BLaER1 treated with 17β-estradiol and CSF1 and Interleukin-3, amounts not matched to agents 10 nM and 100 nM (cell line): ENCODE measurements around the gene RAB36.

ENCODE experiments used
- H3K27ac ChIP-seq, 11 experiments: shearing (Covaris generic); formaldehyde crosslinking; 2 replicates each; pipeline ENCODE4 v1.8.1; 2022
- H3K27me3 ChIP-seq, 11 experiments: shearing (Covaris generic); formaldehyde crosslinking; 2 replicates each; pipeline ENCODE4 v1.8.1; 2022
- H3K36me3 ChIP-seq, 11 experiments: shearing (Covaris generic); formaldehyde crosslinking; 2 replicates each; pipeline ENCODE4 v1.8.1; 2022
- H3K4me1 ChIP-seq, 10 experiments: shearing (Covaris generic); formaldehyde crosslinking; 2 replicates each; pipeline ENCODE4 v1.8.1; 2022
- H3K4me2 ChIP-seq, 11 experiments: shearing (Covaris generic); formaldehyde crosslinking; 2 replicates each; pipeline ENCODE4 v1.8.1; 2022
- H3K4me3 ChIP-seq, 10 experiments: shearing (Covaris generic); formaldehyde crosslinking; 2 replicates each; pipeline ENCODE4 v1.8.1; 2022
- H3K9ac ChIP-seq, 11 experiments: shearing (Covaris generic); formaldehyde crosslinking; 2 replicates each; pipeline ENCODE4 v1.8.1; 2022
- H3K9me3 ChIP-seq, 11 experiments: shearing (Covaris generic); formaldehyde crosslinking; replicated peaks in 1 of 11; 2 replicates each; pipeline ENCODE4 v1.8.1; 2022
- H4K20me1 ChIP-seq, 11 experiments: shearing (Covaris generic); formaldehyde crosslinking; 2 replicates each; pipeline ENCODE4 v1.8.1; 2022
- Cebpa-rat ChIP-seq, 11 experiments: shearing (Covaris generic); IDR thresholded peaks; 2 replicates each; pipeline ENCODE4 v1.8.1; 2022

RAB36 gene

DNA sequence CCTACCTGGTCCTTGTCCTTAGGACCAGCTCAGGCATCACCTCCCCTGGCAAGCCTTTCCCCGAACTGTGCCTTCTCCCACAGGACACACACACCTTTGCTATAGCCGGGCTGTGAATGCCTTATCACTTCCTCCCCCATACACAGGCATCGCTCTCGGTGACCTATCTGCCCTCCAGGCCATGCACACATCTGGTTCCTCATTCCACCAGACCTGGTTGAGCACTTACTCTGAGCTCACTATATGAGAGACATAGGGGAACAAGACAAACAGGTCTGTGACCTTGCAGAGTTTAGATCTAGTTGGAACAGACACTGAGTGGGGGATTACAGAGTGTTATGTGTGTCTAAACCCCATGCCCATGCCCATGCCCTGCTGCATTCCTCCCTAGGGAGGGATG, 31.9 kb downstream of the RAB36 start:
- H3K9ac ChIP-seq: no peak overlapping the region
- no peak for TF ChIP-seq Cebpa-rat (IDR thresholded peaks at IDR 0.05)
- peaks cover 21 to 37% (median 29%) of the 10 kb centered on the region in 10 experiments for H3K4me1 ChIP-seq
- H3K4me2 ChIP-seq: no peak overlapping the region
- peaks cover 8 to 34% (median 26%) of the 10 kb centered on the region in 11 experiments; a peak in 19 of 22 replicates for H4K20me1 ChIP-seq
- no peak overlapping the region for H3K4me3 ChIP-seq
- peaks cover 0 to 21% (median 0%) of the 10 kb centered on the region in 11 experiments; a peak in 8 of 22 replicates for H3K27me3 ChIP-seq
- H3K27ac ChIP-seq: no peak overlapping the region
- peaks cover 0 to 17% (median 5%) of the 10 kb centered on the region in 11 experiments; a peak in 10 of 22 replicates for H3K36me3 ChIP-seq
- peaks cover 22 to 35% (median 28%) of the 10 kb centered on the region in 11 experiments for H3K9me3 ChIP-seq

DNA sequence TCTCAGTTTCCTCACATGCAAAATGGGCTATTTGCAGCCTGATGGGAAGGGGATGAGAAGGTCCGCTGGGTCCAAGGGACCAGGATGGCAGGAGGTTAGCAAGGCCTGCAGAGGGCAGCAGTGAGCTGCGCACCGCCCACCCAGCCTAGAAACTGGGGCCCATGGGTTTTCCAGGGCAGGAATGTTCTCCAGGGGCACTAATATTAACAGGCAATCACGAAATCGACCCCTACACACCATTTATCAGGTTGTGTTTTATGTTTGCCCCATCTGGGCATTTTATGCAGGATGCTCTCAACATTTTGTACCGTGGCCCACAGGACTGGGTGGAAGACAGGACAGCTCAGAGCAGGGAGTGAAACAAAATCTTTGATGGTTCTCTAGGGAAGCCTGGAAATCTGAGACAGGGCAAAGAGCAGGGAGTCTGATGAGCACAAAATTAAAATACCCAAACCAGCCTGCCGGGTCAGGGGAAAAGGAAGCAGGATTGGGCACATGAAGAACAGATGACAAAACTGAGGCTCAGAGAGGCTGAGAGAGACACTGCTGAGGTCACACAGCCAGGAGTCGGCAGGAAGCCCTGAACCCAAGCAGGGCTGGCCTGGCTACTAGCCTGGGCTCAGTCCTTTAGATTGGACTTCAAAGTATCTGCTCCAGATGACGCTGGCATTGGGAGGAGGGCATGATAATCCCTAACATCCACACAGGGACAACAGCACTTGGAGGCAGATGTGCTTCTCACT, 33.4 kb downstream of the RAB36 start:
- Histone ChIP-seq H3K9me3 (peaks cover 22 to 35% (median 28%) of the 10 kb centered on the region in 11 experiments), H3K9ac (peak overlapping the region in 5 of 11 experiments; percentile 27 to 88 (median 82); a peak in 7 of 22 replicates), H4K20me1 (peaks cover 15 to 49% (median 41%) of the 10 kb centered on the region in 11 experiments; a peak in 21 of 22 replicates), H3K4me3 (peak overlapping the region in 2 of 10 experiments; percentile 77 to 83; a peak in 2 of 20 replicates), H3K4me2 (peak overlapping the region; percentile 91 to 99 (median 97); a peak in 19 of 22 replicates), H3K27me3 (peaks cover 0 to 21% (median 0%) of the 10 kb centered on the region in 11 experiments; a peak in 8 of 22 replicates), H3K27ac (0 out of 22 replicates have a peak overlapping the region, but pooled peaks of 1 of the 11 experiments have one; percentile 82), H3K36me3 (peaks cover 0 to 20% (median 5%) of the 10 kb centered on the region in 11 experiments; a peak in 10 of 22 replicates), H3K4me1 (peaks cover 25 to 50% (median 43%) of the 10 kb centered on the region in 10 experiments)
- no peak for TF ChIP-seq Cebpa-rat (IDR thresholded peaks at IDR 0.05)

DNA sequence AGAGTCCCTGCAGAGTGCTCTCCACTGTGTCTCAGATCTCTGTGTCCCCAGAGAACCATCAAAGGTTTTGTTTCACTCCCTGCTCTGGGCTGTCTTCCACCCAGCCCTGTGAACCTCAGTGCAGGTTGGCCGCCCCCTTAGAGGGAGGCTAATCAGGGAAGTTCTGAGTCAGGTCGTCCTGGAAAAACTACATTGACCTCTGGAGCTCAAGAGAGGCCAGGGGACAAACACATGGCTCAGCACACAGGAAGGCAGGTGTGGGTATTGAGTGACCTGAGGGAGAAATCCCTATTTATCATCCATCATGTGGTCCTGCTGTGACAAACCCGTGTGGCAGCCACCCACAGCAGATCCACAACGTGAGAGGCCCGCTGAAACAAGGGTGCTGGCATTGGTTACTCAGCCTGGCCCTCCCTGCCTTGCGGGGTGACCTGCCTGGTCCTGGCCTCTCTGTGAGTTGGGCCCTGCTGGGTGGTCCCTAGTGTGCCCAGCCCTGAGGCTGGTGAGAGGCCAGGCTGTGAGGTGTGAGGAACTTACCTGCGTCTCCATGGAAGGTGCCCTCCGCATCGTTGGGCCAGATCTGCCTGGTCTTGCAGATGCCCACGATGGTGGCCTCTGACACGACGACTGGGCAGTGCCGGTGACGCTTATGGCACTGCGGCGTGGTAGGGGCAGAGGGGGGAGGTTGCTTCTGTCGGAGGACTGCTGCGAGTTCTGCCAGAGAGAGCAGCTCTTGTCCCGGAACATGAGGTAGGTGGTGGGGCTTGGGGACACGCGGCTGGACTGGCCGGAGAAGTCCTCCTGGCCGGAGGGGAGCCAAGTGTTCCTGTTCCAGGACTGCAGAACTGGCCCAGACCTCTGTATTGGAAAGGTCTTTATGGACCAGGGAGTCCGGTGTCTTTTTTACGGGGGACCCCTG, 34.4 kb downstream of the RAB36 start:
- Histone ChIP-seq H3K36me3 (peaks cover 0 to 22% (median 5%) of the 10 kb centered on the region in 11 experiments; a peak in 10 of 22 replicates), H3K4me2 (peak overlapping the region; percentile 91 to 99 (median 97)), H3K4me1 (peaks cover 35 to 60% (median 53%) of the 10 kb centered on the region in 10 experiments), H3K4me3 (peak overlapping the region; percentile 66 to 92 (median 82)), H4K20me1 (peaks cover 15 to 59% (median 46%) of the 10 kb centered on the region in 11 experiments; a peak in 21 of 22 replicates), H3K27me3 (peaks cover 0 to 21% (median 0%) of the 10 kb centered on the region in 11 experiments; a peak in 8 of 22 replicates), H3K27ac (peak overlapping the region in 9 of 11 experiments; percentile 61 to 82 (median 76); a peak in 16 of 22 replicates), H3K9ac (peak overlapping the region; percentile 76 to 88 (median 80); a peak in 21 of 22 replicates), H3K9me3 (peaks cover 22 to 31% (median 27%) of the 10 kb centered on the region in 11 experiments)
- no peak for TF ChIP-seq Cebpa-rat (IDR thresholded peaks at IDR 0.05)

DNA sequence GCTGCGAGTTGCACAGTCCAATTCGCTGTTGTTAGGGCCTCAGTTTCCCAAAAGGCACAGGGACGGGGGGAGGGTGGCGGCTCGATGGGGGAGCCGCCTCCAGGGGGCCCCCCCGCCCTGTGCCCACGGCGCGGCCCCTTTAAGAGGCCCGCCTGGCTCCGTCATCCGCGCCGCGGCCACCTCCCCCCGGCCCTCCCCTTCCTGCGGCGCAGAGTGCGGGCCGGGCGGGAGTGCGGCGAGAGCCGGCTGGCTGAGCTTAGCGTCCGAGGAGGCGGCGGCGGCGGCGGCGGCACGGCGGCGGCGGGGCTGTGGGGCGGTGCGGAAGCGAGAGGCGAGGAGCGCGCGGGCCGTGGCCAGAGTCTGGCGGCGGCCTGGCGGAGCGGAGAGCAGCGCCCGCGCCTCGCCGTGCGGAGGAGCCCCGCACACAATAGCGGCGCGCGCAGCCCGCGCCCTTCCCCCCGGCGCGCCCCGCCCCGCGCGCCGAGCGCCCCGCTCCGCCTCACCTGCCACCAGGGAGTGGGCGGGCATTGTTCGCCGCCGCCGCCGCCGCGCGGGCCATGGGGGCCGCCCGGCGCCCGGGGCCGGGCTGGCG, 35.1 kb downstream of the RAB36 start, which contains the start of gene BCR:
Gene BCR, plus strand, starts transcription at position 209 of the 592 bp plus-strand sequence. CDS start 452 bp downstream, outside the sequence.
- no peak for TF ChIP-seq Cebpa-rat (IDR thresholded peaks at IDR 0.05)
- peak within 1 kb of the TSS; percentile 76 to 88 (median 80) for H3K9ac ChIP-seq
- H3K4me1 ChIP-seq: peaks cover 42 to 67% (median 60%) of the 10 kb centered on the region in 10 experiments
- H3K9me3 ChIP-seq: peaks cover 18 to 23% (median 21%) of the 10 kb centered on the region in 11 experiments
- H3K36me3 ChIP-seq: peaks cover 0 to 25% (median 5%) of the 10 kb centered on the region in 11 experiments; a peak in 10 of 22 replicates
- peak within 1 kb of the TSS; percentile 91 to 99 (median 97) for H3K4me2 ChIP-seq
- peaks cover 0 to 21% (median 0%) of the 10 kb centered on the region in 11 experiments; a peak in 8 of 22 replicates for H3K27me3 ChIP-seq
- peak within 1 kb of the TSS; percentile 66 to 92 (median 82) for H3K4me3 ChIP-seq
- peak within 1 kb of the TSS; percentile 22 to 82 (median 76); a peak in 21 of 22 replicates for H3K27ac ChIP-seq
- peaks cover 15 to 65% (median 46%) of the 10 kb centered on the region in 11 experiments; a peak in 21 of 22 replicates for H4K20me1 ChIP-seq

DNA sequence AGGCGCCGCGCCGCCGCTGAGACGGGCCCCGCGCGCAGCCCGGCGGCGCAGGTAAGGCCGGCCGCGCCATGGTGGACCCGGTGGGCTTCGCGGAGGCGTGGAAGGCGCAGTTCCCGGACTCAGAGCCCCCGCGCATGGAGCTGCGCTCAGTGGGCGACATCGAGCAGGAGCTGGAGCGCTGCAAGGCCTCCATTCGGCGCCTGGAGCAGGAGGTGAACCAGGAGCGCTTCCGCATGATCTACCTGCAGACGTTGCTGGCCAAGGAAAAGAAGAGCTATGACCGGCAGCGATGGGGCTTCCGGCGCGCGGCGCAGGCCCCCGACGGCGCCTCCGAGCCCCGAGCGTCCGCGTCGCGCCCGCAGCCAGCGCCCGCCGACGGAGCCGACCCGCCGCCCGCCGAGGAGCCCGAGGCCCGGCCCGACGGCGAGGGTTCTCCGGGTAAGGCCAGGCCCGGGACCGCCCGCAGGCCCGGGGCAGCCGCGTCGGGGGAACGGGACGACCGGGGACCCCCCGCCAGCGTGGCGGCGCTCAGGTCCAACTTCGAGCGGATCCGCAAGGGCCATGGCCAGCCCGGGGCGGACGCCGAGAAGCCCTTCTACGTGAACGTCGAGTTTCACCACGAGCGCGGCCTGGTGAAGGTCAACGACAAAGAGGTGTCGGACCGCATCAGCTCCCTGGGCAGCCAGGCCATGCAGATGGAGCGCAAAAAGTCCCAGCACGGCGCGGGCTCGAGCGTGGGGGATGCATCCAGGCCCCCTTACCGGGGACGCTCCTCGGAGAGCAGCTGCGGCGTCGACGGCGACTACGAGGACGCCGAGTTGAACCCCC, 35.8 kb downstream of the RAB36 start:
- peaks cover 47 to 74% (median 65%) of the 10 kb centered on the region in 10 experiments for H3K4me1 ChIP-seq
- H4K20me1 ChIP-seq: peaks cover 15 to 69% (median 46%) of the 10 kb centered on the region in 11 experiments; a peak in 21 of 22 replicates
- peak overlapping the region; percentile 66 to 92 (median 82) for H3K4me3 ChIP-seq
- H3K36me3 ChIP-seq: peaks cover 0 to 21% (median 1%) of the 10 kb centered on the region in 11 experiments; a peak in 9 of 22 replicates
- peaks cover 11 to 16% (median 14%) of the 10 kb centered on the region in 11 experiments for H3K9me3 ChIP-seq
- peaks cover 0 to 21% (median 0%) of the 10 kb centered on the region in 11 experiments; a peak in 8 of 22 replicates for H3K27me3 ChIP-seq
- TF ChIP-seq Cebpa-rat (IDR thresholded peaks at IDR 0.05): no peak
- peak overlapping the region; percentile 22 to 82 (median 76); a peak in 21 of 22 replicates for H3K27ac ChIP-seq
- peak overlapping the region; percentile 91 to 99 (median 97) for H3K4me2 ChIP-seq
- H3K9ac ChIP-seq: peak overlapping the region; percentile 76 to 88 (median 80)

DNA sequence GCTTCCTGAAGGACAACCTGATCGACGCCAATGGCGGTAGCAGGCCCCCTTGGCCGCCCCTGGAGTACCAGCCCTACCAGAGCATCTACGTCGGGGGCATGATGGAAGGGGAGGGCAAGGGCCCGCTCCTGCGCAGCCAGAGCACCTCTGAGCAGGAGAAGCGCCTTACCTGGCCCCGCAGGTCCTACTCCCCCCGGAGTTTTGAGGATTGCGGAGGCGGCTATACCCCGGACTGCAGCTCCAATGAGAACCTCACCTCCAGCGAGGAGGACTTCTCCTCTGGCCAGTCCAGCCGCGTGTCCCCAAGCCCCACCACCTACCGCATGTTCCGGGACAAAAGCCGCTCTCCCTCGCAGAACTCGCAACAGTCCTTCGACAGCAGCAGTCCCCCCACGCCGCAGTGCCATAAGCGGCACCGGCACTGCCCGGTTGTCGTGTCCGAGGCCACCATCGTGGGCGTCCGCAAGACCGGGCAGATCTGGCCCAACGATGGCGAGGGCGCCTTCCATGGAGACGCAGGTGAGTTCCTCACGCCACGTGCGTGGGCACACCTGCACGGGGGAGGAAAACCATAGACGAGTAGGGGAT, 36.5 kb downstream of the RAB36 start:
- Histone ChIP-seq H3K36me3 (peaks cover 0 to 28% (median 0%) of the 10 kb centered on the region in 11 experiments; a peak in 6 of 22 replicates), H3K4me2 (peak overlapping the region; percentile 91 to 99 (median 97)), H3K27ac (peak overlapping the region in 10 of 11 experiments; percentile 22 to 82 (median 78); a peak in 19 of 22 replicates), H3K9ac (peak overlapping the region; percentile 76 to 88 (median 80)), H3K4me1 (peaks cover 54 to 81% (median 72%) of the 10 kb centered on the region in 10 experiments), H3K27me3 (peaks cover 0 to 21% (median 0%) of the 10 kb centered on the region in 11 experiments; a peak in 8 of 22 replicates), H3K4me3 (peak overlapping the region; percentile 66 to 92 (median 82)), H3K9me3 (peaks cover 4 to 9% (median 7%) of the 10 kb centered on the region in 11 experiments), H4K20me1 (peaks cover 15 to 76% (median 46%) of the 10 kb centered on the region in 11 experiments; a peak in 21 of 22 replicates)
- TF ChIP-seq Cebpa-rat (IDR thresholded peaks at IDR 0.05): no peak
